H1 (cell line): ENCODE measurements around the gene USE1. TPM values are rescaled to one million over a fixed set of nuclear protein-coding genes. Genes with fewer than 3 reads are reported as not detected.

Experiments
- CTCF ChIA-PET: fragments of 300-600 bp; sonication (Branson Sonifier 250); formaldehyde crosslinking; loops from one replicate; lab custom pipeline; 2021; ENCODE audit not compliant: partially characterized antibody; lab: Charles Lee
- POLR2A ChIA-PET: fragments of 300-600 bp; sonication (Branson Sonifier 250); formaldehyde crosslinking; loops from one replicate; lab custom pipeline; 2021; ENCODE audit warnings: inconsistent platforms; ENCODE audit not compliant: partially characterized antibody; lab: Charles Lee
- DNase-seq, 2 experiments: peaks; one replicate each; pipeline versions ENCODE4 v3.0.0 to v3.0.0-alpha.2; 2010 to 2022; ENCODE audit warnings: low spot score in 2 of 2, low read depth in 1 of 2, mixed read lengths in 1 of 2
- FAIRE-seq: peaks from 2 replicates; lab custom pipeline; 2011; peaks lifted over from hg19 to GRCh38; lab: Jason Lieb, UNC
- H2AFZ ChIP-seq: 2 replicates; pipeline ENCODE4 v1.8.1; 2012; ENCODE audit warnings: low read length, inconsistent platforms
- H2AK5ac ChIP-seq: 2 replicates; pipeline ENCODE4 v1.6.1; 2013; ENCODE audit warnings: low read depth, low read length
- H2BK120ac ChIP-seq: replicated peaks from 2 replicates; pipeline ENCODE3; 2013; ENCODE audit warnings: low read depth, low read length, inconsistent platforms
- H2BK12ac ChIP-seq: 2 replicates; pipeline ENCODE4 v1.6.1; 2013; ENCODE audit warnings: low read depth, low read length
- H2BK15ac ChIP-seq: 2 replicates; pipeline ENCODE4 v1.6.1; 2013; ENCODE audit warnings: low read length
- H2BK20ac ChIP-seq: 2 replicates; pipeline ENCODE4 v1.6.1; 2013; ENCODE audit warnings: low read length
- H2BK5ac ChIP-seq: 2 replicates; pipeline ENCODE4 v1.6.1; 2013; ENCODE audit warnings: low read depth, low read length
- H3K14ac ChIP-seq: 2 replicates; pipeline ENCODE4 v1.6.1; 2013; ENCODE audit warnings: inconsistent platforms; ENCODE audit not compliant: insufficient read length
- H3K18ac ChIP-seq: 2 replicates; pipeline ENCODE4 v1.6.1; 2013; ENCODE audit warnings: low read length; ENCODE audit errors: extremely low read depth
- H3K23ac ChIP-seq: 2 replicates; pipeline ENCODE4 v1.6.1; 2013; ENCODE audit warnings: inconsistent platforms; ENCODE audit not compliant: insufficient read length
- H3K23me2 ChIP-seq: 2 replicates; pipeline ENCODE4 v1.6.1; 2013; ENCODE audit warnings: low read depth, low read length
- H3K27ac ChIP-seq: 2 replicates; pipeline ENCODE4 v1.6.1; 2011; ENCODE audit warnings: low read depth, low read length, inconsistent platforms
- H3K27me3 ChIP-seq, 4 experiments: replicated peaks in 1 of 4; 1 replicate in 1 of 4; 2 replicates in 3 of 4; pipeline versions ENCODE4 v1.6.1 to v1.8.1; 2011 to 2013; ENCODE audit warnings: low read length in 3 of 4, mild to moderate bottlenecking in 3 of 4, inconsistent platforms in 2 of 4, mixed read lengths in 2 of 4, moderate library complexity in 1 of 4; ENCODE audit not compliant: control insufficient read depth in 3 of 4, insufficient read depth in 3 of 4; ENCODE audit errors: extremely low read depth in 1 of 4
- H3K36me3 ChIP-seq, 4 experiments: 2 replicates each; pipeline versions ENCODE4 v1.6.1 to v1.8.1; 2011 to 2013; ENCODE audit warnings: mild to moderate bottlenecking in 4 of 4, low read length in 3 of 4, moderate library complexity in 2 of 4, control low read depth in 1 of 4, inconsistent platforms in 1 of 4; ENCODE audit not compliant: insufficient read depth in 4 of 4, control insufficient read depth in 2 of 4
- H3K4ac ChIP-seq: replicated peaks from 2 replicates; pipeline ENCODE3; 2013; ENCODE audit warnings: low read length, low read depth, mixed read lengths, inconsistent platforms; ENCODE audit not compliant: insufficient read length
- H3K4me1 ChIP-seq, 4 experiments: replicated peaks in 1 of 4; 1 replicate in 1 of 4; 2 replicates in 3 of 4; pipeline versions ENCODE4 v1.6.1 to v1.8.1; 2011 to 2013; ENCODE audit warnings: low read length in 3 of 4, inconsistent platforms in 2 of 4, mixed read lengths in 1 of 4; ENCODE audit not compliant: insufficient read depth in 4 of 4, control insufficient read depth in 3 of 4
- H3K4me2 ChIP-seq, 2 experiments: 2 replicates each; pipeline versions ENCODE4 v1.6.1 to v1.8.1; 2011 to 2013; ENCODE audit warnings: low read depth in 2 of 2, low read length in 2 of 2, control low read depth in 1 of 2, inconsistent platforms in 1 of 2, mild to moderate bottlenecking in 1 of 2; ENCODE audit not compliant: insufficient read depth in 1 of 2
- H3K4me3 ChIP-seq, 4 experiments: fragments of 200-600, 300-600 bp in 1 of 4; sonication (generic), shearing (Covaris generic), sonication (Bioruptor Twin) in 1 of 4; 2 replicates each; pipeline versions ENCODE4 v1.5.1 to v1.8.1; 2011 to 2016; ENCODE audit warnings: low read length in 4 of 4, low read depth in 3 of 4, control low read depth in 2 of 4, inconsistent platforms in 2 of 4, mild to moderate bottlenecking in 2 of 4, mixed read lengths in 1 of 4, moderate library complexity in 1 of 4; ENCODE audit not compliant: insufficient read depth in 2 of 4; ENCODE audit errors: extremely low read depth in 1 of 4
- H3K56ac ChIP-seq: replicated peaks from 2 replicates; pipeline ENCODE3; 2013; ENCODE audit warnings: low read depth, mild to moderate bottlenecking, mixed read lengths, low read length, inconsistent platforms; ENCODE audit not compliant: insufficient read length
- H3K79me1 ChIP-seq: 2 replicates; pipeline ENCODE4 v1.6.1; 2013; ENCODE audit warnings: low read depth, low read length, control low read depth
- H3K79me2 ChIP-seq, 2 experiments: 2 replicates each; pipeline versions ENCODE4 v1.6.1 to v1.8.1; 2012 to 2013; ENCODE audit warnings: low read length in 2 of 2, mild to moderate bottlenecking in 2 of 2, inconsistent platforms in 1 of 2; ENCODE audit not compliant: insufficient read depth in 2 of 2, control insufficient read depth in 1 of 2
- H3K9ac ChIP-seq, 4 experiments: replicated peaks in 1 of 4; 1 replicate in 1 of 4; 2 replicates in 3 of 4; pipeline versions ENCODE4 v1.6.1 to v1.8.1; 2011 to 2013; ENCODE audit warnings: low read depth in 3 of 4, low read length in 3 of 4, control low read depth in 2 of 4, mild to moderate bottlenecking in 2 of 4, moderate library complexity in 2 of 4, inconsistent platforms in 1 of 4; ENCODE audit errors: extremely low read depth in 1 of 4
- H3K9me3 ChIP-seq, 2 experiments: 2 replicates each; pipeline versions ENCODE4 v1.6.1 to v1.8.1; 2012 to 2013; ENCODE audit warnings: mild to moderate bottlenecking in 2 of 2, moderate library complexity in 2 of 2, control low read depth in 1 of 2, inconsistent platforms in 1 of 2, low read depth in 1 of 2, low read length in 1 of 2, mixed read lengths in 1 of 2; ENCODE audit not compliant: insufficient read depth in 2 of 2
- H4K20me1 ChIP-seq, 2 experiments: replicated peaks in 1 of 2; 2 replicates each; pipeline versions ENCODE3 to v1.8.1; 2011 to 2013; ENCODE audit warnings: inconsistent platforms in 2 of 2, low read length in 2 of 2, mild to moderate bottlenecking in 1 of 2; ENCODE audit not compliant: insufficient read depth in 2 of 2, control insufficient read depth in 1 of 2
- H4K5ac ChIP-seq: 2 replicates; pipeline ENCODE4 v1.6.1; 2013; ENCODE audit warnings: low read length, low read depth, mixed read lengths, inconsistent platforms; ENCODE audit not compliant: insufficient read length
- H4K8ac ChIP-seq: 2 replicates; pipeline ENCODE4 v1.8.0; 2013; ENCODE audit warnings: mild to moderate bottlenecking, moderate library complexity, low read length, inconsistent platforms; ENCODE audit not compliant: insufficient read depth; ENCODE audit errors: extremely low read depth
- H4K91ac ChIP-seq: replicated peaks from 2 replicates; pipeline ENCODE3; 2013; ENCODE audit warnings: low read length, mixed read lengths, inconsistent platforms; ENCODE audit not compliant: insufficient read length
- CTBP2 ChIP-seq: IDR thresholded peaks from 2 replicates; pipeline ENCODE4 v1.7.0; 2011; ENCODE audit warnings: borderline replicate concordance, mild to moderate bottlenecking, moderate library complexity, mixed read lengths, low read length; ENCODE audit not compliant: insufficient read depth, insufficient read length
- EZH2 ChIP-seq: fragments of 200-600 bp; sonication (generic); IDR thresholded peaks from 2 replicates; pipeline ENCODE4 v1.7.1; 2012; ENCODE audit warnings: low read depth, mild to moderate bottlenecking, moderate library complexity, low read length, inconsistent platforms; ENCODE audit not compliant: severe bottlenecking
- GABPA ChIP-seq: IDR thresholded peaks from 2 replicates; pipeline ENCODE4 v1.6.1; 2011; ENCODE audit warnings: mild to moderate bottlenecking, low read length, moderate library complexity, borderline replicate concordance; ENCODE audit not compliant: insufficient read depth
- GTF2F1 ChIP-seq: IDR thresholded peaks from 2 replicates; pipeline ENCODE4 v1.6.1; 2012; ENCODE audit warnings: low read depth, low read length, improper control_type of control experiment, borderline replicate concordance
- NRF1 ChIP-seq: IDR thresholded peaks from 2 replicates; pipeline ENCODE4 v1.6.1; 2011; ENCODE audit warnings: mild to moderate bottlenecking, low read depth, low read length, improper control_type of control experiment
- SRF ChIP-seq: IDR thresholded peaks from 2 replicates; pipeline ENCODE4 v1.6.1; 2011; ENCODE audit warnings: mild to moderate bottlenecking, low read depth, low read length, moderate library complexity
- TAF7 ChIP-seq: optimal IDR thresholded peaks from 2 replicates; pipeline ENCODE3; 2011; ENCODE audit warnings: low read depth, mild to moderate bottlenecking, inconsistent platforms, low read length, moderate library complexity, borderline replicate concordance
- YY1 ChIP-seq: IDR thresholded peaks from 2 replicates; pipeline ENCODE4 v1.6.1; 2011; ENCODE audit warnings: low read depth, mild to moderate bottlenecking, low read length
- WGBS, 2 experiments: shearing (Covaris generic) in 1 of 2; methylation state at CpG; one replicate each; pipeline versions ENCODE4 v1.1.6 to v1.1.7; 2013 to 2015; ENCODE audit warnings: low lambda C conversion rate in 2 of 2, mixed read lengths in 2 of 2, inconsistent platforms in 1 of 2, low coverage in 1 of 2, missing lambda C conversion rate in 1 of 2; ENCODE audit not compliant: insufficient replicate concordance in 2 of 2, insufficient coverage in 1 of 2, insufficient read length in 1 of 2; ENCODE audit errors: extremely low coverage in 1 of 2, missing lambda C conversion rate in 1 of 2; 5-methylcytosine and 5-hydroxymethylcytosine counted together
- polyA plus RNA-seq, 7 experiments: library from polyadenylated mRNA; depleted of rRNA in 3 of 7; stranded (reverse) in 5 of 7; unstranded in 2 of 7; fragments of >200 nt in 5 of 7; fragments of 200-250 nt in 2 of 7; gene quantifications; 1 replicate in 5 of 7; 2 replicates in 1 of 7; 4 replicates in 1 of 7; pipeline versions ENCODE4 v1.2.1 to v1.2.3, GENCODE V29; 2011 to 2013; ENCODE audit warnings: missing spikeins in 2 of 7, mixed read lengths in 2 of 7
- total RNA-seq: library from RNA; stranded (reverse); fragmentation: NEBNext Ultra II Directional; extraction: Animal tissue kit (Norgen Biotek cat#: 25700); gene quantifications from 2 replicates; pipeline ENCODE4 v1.2.1, GENCODE V29; 2021
- TF ChIP-seq, protein P1 (sequence below): IDR thresholded peaks from 2 replicates; pipeline ENCODE4 v1.6.1; 2012; ENCODE audit warnings: inconsistent platforms

The USE1 gene
- total and polyA plus RNA-seq, 2 of the 8 experiments (the other 6 are each of a cell fraction or from before 2014, with no cell fraction given) = 8.7 to 13.9 TPM

- Histone ChIP-seq H4K20me1 (peaks cover 13 to 15% of the 10 kb centered on the region in 2 experiments), H2BK20ac (no peak overlapping the region), H2AK5ac (no peak overlapping the region), H2BK120ac (no peak overlapping the region), H3K18ac (no peak overlapping the region), H3K27ac (no peak overlapping the region), H4K91ac (no peak overlapping the region), H3K4me1 (peaks cover 6 to 19% (median 15%) of the 10 kb centered on the region in 4 experiments), H3K14ac (no peak overlapping the region), H2BK12ac (no peak overlapping the region), H3K23ac (no peak overlapping the region), H3K27me3 (no peaks in the 10 kb centered on the region), H3K9me3 (no peaks in the 10 kb centered on the region), H3K79me1 (peaks cover 14% of the 10 kb centered on the region), H3K36me3 (peaks cover 0 to 17% (median 3%) of the 10 kb centered on the region in 4 experiments; a peak in 4 of 8 replicates), H3K23me2 (peaks cover 2% of the 10 kb centered on the region; the same call in 1 of the 2 replicates), H3K4me2 (no peak overlapping the region), H3K4me3 (no peak overlapping the region), H2BK15ac (no peak overlapping the region; the same call in 1 of the 2 replicates), H3K79me2 (peaks cover 28 to 54% of the 10 kb centered on the region in 2 experiments; a peak in 3 of 4 replicates), H4K8ac (no peak overlapping the region), H4K5ac (no peak overlapping the region), H3K9ac (no peak overlapping the region), H3K4ac (no peak overlapping the region), H3K56ac (no peak overlapping the region), H2AFZ (no peak overlapping the region), H2BK5ac (0 out of 2 replicates have a peak overlapping the region, but pooled peaks have one; percentile 16)
- no peak for DNase-seq
- ChIA-PET CTCF (interaction anchor here (0.7 to 1.5 kb wide), 5 partner anchors 16 to 171 kb away, joined by 3 to 6 read pairs (median 3); no protein-coding TSS in a partner anchor), POLR2A (interaction anchor here (0.8 to 6.4 kb wide), 5 partner anchors 9 to 93 kb away, joined by 3 to 118 read pairs (median 4); partner anchors contain the start of genes BABAM1 and OCEL1)
- 89% methylated on average over 20 of the region's 24 CpGs; no CpG with 5 or more reads in 1 of the 2 experiments for WGBS, 2 experiments
- FAIRE-seq = no peak
- TF ChIP-seq EZH2 (no peak), SRF (no peak), CTBP2 (no peak), GTF2F1 (no peak), YY1 (no peak), GABPA (no peak), TAF7 (no peak), NRF1 (no peak)
- TF ChIP-seq, protein P1, sequence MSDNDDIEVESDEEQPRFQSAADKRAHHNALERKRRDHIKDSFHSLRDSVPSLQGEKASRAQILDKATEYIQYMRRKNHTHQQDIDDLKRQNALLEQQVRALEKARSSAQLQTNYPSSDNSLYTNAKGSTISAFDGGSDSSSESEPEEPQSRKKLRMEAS = no peak
Measured at GRCh38 chr19:17240062-17240752, 25.1 kb downstream of the USE1 start.
